Measurements from ENCODE around the gene MFGE8.

DNA sequence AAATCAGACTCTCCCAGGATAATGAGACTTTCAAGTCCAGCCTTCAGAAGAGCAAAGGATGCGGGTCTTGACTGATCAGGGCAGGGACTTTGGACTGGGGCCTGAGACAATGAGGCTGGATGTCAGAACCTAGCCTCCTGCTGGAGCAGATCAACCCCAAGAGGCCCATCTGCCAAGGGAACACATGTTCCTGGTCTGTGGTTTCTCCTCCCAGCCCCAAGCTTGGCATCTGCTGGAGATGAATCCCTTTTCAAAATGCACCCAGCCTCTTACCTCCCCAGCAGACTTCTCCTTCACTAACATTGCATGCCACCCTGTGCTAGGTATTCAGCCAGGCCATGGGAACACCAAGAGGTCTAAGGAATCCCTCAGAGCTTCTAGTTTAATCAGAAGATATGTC is 43.7 kb upstream of the MFGE8 start:
- TF ChIP-seq, protein P1, sequence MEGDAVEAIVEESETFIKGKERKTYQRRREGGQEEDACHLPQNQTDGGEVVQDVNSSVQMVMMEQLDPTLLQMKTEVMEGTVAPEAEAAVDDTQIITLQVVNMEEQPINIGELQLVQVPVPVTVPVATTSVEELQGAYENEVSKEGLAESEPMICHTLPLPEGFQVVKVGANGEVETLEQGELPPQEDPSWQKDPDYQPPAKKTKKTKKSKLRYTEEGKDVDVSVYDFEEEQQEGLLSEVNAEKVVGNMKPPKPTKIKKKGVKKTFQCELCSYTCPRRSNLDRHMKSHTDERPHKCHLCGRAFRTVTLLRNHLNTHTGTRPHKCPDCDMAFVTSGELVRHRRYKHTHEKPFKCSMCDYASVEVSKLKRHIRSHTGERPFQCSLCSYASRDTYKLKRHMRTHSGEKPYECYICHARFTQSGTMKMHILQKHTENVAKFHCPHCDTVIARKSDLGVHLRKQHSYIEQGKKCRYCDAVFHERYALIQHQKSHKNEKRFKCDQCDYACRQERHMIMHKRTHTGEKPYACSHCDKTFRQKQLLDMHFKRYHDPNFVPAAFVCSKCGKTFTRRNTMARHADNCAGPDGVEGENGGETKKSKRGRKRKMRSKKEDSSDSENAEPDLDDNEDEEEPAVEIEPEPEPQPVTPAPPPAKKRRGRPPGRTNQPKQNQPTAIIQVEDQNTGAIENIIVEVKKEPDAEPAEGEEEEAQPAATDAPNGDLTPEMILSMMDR (IDR thresholded peaks at IDR 0.05), result no peak
- TF ChIP-seq YY1 (IDR thresholded peaks at IDR 0.05; ENCODE audit: low read depth), result no peak
- TF ChIP-seq, protein P2, sequence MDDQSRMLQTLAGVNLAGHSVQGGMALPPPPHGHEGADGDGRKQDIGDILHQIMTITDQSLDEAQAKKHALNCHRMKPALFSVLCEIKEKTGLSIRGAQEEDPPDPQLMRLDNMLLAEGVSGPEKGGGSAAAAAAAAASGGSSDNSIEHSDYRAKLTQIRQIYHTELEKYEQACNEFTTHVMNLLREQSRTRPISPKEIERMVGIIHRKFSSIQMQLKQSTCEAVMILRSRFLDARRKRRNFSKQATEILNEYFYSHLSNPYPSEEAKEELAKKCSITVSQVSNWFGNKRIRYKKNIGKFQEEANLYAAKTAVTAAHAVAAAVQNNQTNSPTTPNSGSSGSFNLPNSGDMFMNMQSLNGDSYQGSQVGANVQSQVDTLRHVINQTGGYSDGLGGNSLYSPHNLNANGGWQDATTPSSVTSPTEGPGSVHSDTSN (IDR thresholded peaks at IDR 0.05), result no peak
- TF ChIP-seq POLR2AphosphoS5 (IDR thresholded peaks at IDR 0.05; ENCODE audit: low read depth, low read length), result no peak
- TF ChIP-seq, protein P3, sequence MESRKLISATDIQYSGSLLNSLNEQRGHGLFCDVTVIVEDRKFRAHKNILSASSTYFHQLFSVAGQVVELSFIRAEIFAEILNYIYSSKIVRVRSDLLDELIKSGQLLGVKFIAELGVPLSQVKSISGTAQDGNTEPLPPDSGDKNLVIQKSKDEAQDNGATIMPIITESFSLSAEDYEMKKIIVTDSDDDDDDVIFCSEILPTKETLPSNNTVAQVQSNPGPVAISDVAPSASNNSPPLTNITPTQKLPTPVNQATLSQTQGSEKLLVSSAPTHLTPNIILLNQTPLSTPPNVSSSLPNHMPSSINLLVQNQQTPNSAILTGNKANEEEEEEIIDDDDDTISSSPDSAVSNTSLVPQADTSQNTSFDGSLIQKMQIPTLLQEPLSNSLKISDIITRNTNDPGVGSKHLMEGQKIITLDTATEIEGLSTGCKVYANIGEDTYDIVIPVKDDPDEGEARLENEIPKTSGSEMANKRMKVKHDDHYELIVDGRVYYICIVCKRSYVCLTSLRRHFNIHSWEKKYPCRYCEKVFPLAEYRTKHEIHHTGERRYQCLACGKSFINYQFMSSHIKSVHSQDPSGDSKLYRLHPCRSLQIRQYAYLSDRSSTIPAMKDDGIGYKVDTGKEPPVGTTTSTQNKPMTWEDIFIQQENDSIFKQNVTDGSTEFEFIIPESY (IDR thresholded peaks at IDR 0.05; ENCODE audit: borderline replicate concordance, low read depth), result no peak
- TF ChIP-seq EP300 (IDR thresholded peaks at IDR 0.05; ENCODE audit: borderline replicate concordance in 1 of 2, low read depth in 1 of 2, low read length in 1 of 2), result no peak
- no peak for TF ChIP-seq RAD21 (IDR thresholded peaks at IDR 0.05; ENCODE audit: low read length)
- TF ChIP-seq SMC3 (IDR thresholded peaks at IDR 0.05; ENCODE audit: low read depth, low read length), result no peak

Measured in SK-N-SH (cell line).